GM18519 (cell line): ENCODE data around the gene NSA2.

Source experiments
- ATAC-seq: cut with Tn5 transposase; IDR thresholded peaks from one replicate; pipeline ENCODE4 v1.9.1; 2021; ENCODE audit warnings: mild to moderate bottlenecking, moderate library complexity; ENCODE audit not compliant: unreplicated experiment, low FRiP score

The NSA2 gene

GRCh38 chr5:74810915-74811314, 43.9 kb downstream of the NSA2 start:
- ATAC-seq = no peak

DNA sequence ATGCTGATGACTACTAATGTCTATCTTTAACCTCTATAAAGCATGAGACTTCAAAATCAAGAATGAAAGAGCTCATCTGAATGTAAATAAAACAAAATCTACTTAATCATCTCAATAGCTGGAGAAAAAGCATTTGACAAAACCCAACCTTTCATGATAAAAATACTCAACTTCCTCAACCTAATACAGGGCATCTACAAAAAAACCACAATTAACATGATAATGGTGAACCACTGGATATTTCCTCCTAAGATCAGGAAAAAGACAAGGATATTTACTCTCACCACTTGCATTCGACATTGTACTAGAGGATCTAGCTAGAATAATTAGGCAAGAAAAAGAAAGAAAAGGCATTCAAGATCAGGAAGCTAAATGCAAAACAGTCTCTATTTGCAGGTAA, 49.8 kb downstream of the NSA2 start:
- ATAC-seq = no peak

GRCh38 chr5:74822288-74822687, 55.2 kb downstream of the NSA2 start:
- no peak for ATAC-seq

DNA sequence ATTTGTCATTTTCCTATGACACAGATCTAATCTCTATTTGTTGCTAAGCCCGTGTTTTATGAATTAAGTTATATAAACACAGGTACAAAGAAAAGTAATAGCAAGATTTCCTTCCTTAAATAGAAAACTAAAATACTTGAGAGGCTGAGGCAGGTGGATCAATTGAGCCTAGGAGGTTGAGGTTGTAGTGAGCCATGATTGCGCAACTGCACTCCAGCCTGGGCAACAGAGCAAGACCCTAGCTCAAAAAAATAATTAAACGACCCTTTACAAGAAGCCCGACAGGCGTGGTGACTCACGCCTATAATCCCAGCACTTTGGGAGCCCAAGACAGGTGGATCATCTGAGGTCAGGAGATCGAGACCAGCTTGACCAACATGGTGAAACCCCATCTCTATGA, 62.4 kb downstream of the NSA2 start:
- ATAC-seq = no peak
